DMS 273 (cell line): ENCODE measurements around the gene INSRR.

Experiments
- DNase-seq: peaks from one replicate; lab custom pipeline; 2025; ENCODE audit not compliant: unreplicated experiment; lab: John Stamatoyannopoulos, UW

Gene INSRR

DNA sequence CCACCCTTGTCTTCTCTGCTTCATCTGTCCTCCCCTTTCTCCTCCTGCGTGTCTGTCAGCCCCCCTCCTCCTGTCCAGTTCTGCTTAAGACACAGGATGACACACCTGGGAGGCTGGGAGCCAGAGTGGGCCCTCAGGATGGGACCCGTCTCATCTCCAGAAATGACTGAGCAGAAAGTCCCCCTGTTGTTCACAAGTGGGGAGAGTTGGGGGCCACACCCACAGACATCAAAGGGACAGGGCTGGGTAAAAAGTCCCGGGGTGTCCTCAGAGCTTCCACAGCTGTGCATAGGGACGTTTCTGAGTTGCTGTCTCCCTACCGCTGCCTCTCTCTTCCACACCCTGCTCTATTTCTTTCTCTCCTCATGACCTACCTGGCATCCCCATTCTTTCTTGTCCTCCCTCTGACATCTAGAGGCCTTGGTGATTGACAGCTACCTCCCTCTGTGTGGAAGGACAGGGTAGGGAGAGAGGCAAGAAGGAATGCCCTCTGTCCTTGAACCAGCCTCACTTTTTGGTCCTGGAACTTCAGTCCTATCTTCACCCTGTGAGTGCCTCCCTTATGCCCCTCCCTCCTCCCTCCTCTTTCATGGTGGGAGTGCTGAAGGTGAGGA is 22.8 kb downstream of the INSRR start:
- no peak for DNase-seq

GRCh38 chr1:156834322-156834721 is 24.6 kb downstream of the INSRR start:
- no peak for DNase-seq

DNA sequence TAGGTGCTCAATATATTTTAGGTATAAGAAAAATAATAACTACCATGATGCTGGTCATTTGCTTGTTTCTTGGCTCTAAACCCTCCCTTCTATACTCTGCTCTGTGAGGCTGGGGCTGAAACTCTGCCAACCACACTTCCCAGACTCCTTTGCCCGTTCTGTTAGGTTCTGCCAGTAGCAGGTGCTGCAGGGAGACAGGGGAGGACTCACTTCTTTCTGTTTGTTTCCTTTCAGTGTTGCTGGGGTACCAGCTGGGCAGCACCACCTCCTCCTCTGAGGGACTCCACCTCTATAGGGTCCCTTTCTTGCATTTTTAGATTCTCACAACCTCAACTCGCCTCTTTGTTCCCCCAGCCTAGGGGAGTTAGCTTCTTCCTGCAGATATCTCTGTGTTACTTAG is 25.3 kb downstream of the INSRR start:
- DNase-seq, result no peak

DNA sequence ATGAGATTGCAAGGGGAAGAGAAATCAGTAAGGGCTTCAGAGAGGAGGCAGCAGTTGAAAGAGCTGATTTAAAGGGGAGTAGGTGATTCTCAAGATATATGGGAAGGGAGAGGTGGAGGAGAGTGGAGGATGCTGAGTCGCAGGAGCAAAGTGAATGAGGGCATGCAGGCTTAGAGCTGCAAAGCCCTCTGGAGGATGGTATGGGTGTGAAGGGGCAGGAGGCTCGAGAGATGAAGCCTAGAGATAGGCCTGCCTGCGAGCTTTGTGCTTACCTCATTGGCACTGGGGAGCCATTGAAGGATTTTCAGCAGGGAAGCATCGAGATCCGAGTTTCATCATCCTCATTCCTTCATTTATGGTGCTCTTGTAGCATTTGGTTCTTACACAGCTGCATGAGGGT is 26.5 kb downstream of the INSRR start:
- no peak for DNase-seq

DNA sequence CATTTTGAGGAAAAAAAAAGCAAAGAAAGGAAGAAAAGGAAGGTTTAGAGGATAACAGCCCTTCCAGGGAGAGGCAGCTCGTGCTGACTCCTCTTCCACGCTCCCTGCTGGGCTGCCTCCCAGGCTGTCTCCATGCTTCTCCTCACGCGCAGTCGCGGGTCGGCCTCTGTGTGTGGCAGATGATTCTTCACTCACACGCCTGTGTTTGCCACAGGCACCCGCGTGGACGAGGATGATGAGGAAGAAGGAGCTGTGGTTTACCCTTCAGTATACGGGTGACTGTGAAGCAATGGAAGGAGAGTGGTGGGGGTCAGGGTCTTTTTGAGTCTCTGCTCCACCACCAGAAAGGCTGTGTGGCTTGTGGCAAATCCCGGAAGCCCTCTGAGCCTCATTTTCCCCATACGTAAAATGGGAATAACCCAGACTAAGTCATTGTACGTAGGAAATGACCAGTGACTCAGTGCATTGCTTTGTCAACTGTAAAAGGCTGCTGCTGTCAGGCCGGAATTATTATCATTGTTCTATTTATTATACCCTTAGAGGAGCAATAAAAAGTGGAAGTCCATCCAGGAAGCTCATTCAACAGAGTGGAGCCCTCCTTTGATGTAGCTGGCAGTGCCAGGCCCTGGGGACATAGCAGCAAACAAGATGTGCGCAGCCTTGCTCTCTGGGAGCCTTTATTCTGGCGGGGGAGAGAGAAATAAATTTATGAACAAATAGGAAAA is 30.4 kb downstream of the INSRR start:
- DNase-seq, result no peak

DNA sequence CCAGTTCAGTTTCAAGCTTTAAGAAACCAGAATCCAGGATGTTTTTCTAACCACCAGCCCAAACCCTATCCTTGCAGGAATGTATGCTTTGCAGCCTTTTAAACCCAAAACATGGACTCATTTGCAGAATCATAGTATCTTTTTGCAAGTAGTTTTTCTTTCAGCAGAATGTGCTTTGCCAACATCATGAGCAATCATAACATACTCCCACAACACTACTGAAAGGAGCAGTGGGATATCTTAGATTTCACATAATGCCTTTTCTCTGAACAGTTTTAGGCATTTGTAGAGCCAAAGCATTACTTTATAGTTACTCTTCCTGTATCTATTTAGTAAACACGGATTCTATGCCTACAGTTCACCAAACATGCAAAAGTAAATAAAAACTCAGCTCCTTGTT is 32.3 kb downstream of the INSRR start:
- DNase-seq, result no peak

DNA sequence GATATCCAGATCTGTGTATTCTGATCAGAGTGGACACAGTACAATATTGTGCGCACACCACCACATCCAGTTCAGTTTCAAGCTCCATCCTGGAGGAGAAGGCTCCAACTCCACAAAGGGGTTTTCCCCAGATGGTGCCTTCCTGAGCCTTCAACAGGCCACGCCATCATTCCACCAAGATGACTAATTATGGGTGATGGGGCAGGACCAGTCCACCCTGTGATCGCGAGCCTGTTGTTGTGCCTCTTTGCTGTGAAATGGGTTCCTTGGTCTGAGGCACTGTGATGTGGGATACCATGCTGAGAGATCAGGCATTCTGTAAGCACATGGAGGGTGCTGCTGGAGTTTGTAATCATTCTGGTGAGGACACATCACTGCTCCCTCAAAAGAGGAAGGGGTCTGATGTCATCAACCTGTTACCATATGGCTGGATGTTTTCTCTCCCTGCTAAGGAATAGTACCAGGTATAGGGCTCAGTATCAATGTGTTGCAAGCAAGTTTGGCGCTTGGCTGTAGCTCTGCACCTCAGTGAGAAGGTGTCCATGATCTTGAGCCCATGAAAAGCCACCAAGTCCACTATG is 35.6 kb downstream of the INSRR start:
- DNase-seq, result no peak

- no peak for DNase-seq
Measured at GRCh38 chr1:156822680-156823079, 36.2 kb downstream of the INSRR start.

GRCh38 chr1:156821801-156822200 is 37.1 kb downstream of the INSRR start:
- no peak for DNase-seq

GRCh38 chr1:156816561-156817328 is 42.2 kb downstream of the INSRR start, which contains the start of gene SH2D2A:
SH2D2A (minus strand) TSS chr1:156816848; CDS start chr1:156816708, 140 bp downstream.
- no peak for DNase-seq

DNA sequence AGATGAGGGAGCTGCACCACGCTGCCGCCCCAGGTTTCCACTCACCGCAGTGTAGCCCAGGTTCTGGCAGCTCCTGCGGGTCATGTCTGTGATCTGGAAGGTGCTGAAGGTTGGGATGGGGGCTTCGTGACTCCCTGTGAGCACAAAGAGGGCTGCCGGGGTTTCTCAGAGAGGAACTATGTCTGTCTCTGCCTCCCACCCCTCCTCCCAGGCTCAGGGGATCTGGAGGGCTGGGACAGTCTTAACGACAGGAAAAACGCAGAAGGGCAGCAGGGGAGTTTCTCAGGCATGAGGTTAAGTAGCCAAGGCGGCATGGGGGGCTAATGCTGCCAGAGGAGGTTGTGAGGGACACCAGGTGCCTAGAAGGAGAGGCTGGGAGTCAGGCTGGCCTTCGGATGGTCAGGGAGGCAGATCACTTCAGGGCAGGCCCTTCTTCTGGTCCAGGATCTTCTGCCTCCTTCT is 42.9 kb downstream of the INSRR start:
- no peak for DNase-seq

DNA sequence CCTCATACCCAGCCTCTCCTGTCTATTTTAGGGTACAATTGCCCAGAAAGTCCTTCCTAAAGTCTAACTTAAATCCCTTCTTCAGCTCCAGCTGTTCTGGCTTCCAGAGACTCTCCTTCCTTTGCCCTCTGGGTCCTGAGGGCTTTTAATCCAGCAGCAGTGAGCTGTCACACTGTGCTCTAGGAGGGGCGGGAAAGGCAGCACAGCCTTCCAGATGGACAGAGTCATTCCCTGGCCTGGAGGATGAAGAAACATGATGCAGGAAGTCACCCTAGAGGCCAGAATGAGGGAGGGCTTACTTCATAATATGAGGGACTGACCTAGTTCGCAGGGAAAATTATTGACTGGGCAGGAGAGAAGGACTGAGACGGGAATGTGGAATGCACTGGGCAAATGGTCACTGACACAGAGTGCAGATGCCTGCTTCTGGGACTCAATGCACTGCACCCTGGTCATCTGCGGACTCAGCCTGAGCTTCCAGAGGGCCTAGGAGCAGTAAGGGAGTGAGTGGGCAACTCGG is 43.5 kb downstream of the INSRR start:
- DNase-seq, result peak; percentile 48

DNA sequence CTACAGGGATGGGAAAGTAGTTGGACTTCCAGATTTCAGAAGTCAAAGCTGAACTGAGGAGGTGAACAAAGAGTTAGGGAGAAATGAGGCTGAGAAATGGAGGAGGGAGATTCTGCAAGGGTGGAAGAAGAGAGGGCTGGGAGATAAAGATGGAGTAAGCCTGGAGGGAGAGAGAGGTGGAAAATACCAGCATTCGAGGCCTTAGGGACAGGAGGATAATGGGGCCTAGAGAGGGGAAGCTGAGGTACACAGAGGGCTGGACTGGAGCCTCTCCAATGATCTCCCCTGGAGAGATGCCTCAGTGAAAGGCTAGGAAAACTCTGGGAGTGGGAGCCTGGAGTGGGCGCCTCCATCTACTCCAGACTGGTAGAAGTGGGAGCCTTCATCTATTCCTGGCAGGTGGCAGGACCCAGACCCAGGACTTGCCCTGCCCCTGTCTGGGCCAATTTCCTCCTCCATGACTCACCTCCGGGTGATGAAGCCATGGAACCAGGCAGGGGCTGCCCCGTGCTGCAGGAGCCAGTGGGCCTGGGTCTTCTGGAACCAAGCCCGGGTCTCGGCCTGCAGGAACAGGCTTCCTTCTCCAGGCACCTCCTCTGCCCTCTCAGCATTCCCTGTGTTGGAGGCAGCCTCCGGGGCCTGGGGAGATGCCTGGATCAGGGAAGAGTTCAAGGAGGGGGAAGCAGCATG is 44.2 kb downstream of the INSRR start:
- DNase-seq, result no peak

- peak; percentile 79 for DNase-seq
Measured at GRCh38 chr1:156813750-156814570, 45.0 kb downstream of the INSRR start.

- DNase-seq, result no peak
Measured at GRCh38 chr1:156813298-156813697, 45.6 kb downstream of the INSRR start.

DNA sequence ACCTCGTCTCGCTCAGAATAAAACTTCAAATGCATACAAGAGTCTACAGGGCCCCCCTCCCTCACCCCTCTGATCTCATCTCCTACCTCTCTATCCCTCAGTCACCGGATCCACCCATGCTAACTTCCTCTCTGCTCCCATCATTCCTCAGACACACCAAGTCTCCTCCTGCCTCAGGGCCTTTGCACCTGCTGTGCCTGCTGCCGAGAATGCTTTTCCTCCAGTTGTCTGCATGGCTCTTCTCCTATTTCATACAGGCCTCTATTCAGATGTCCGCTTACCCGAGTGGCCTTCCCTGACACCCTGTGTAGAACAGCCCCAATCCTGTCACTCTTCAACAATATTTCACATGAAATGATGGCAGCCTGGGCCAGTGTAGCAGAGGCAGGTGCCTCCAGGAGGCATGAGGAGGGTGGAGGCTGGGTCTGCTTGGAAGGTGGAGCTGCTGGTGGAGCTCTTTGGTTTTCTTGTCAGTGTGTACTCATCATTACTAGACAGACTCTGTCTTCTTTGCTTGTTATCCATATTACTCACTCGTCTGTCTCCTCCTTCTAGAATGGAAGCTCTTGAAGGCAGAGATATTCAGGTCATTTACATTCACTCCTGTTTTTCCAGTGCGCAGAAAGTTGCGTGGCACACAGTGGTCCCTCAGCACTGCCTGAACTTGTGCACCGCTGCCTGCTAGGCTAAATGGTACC is 46.5 kb downstream of the INSRR start:
- DNase-seq, result no peak

- DNase-seq, result no peak
Measured at GRCh38 chr1:156811168-156811567, 47.7 kb downstream of the INSRR start.

GRCh38 chr1:156809711-156810366 is 49.1 kb downstream of the INSRR start:
- DNase-seq, result no peak

DNA sequence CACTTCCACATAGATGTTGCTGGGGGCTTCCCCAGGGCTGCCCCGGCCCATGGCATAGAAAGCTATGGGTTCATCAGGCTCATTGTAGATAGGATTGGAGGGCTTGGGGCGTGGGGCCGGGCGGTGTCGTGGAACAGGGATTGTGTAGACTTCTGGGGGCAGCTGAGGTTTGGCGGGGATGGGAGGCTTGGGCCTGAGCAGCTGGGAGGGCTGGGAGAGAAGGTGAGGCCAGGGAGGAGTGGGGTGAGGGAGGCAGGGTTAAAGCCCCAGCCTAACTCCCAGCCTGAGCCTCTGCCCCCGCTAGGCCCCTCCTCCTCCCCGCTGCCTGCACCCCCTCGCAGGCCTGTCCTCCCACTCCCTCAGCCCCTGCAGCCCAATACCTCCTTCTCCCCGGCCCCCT is 49.6 kb downstream of the INSRR start:
- DNase-seq, result no peak
